ENCODE data around the gene RAET1E. TPM values are rescaled to one million over a fixed set of nuclear protein-coding genes. Genes with fewer than 3 reads are reported as not detected.
A peak's percentile ranks its signal among the peaks of the same experiment; 100 is the strongest.
"Not testable (repeated sequence)": the region's sequence is repeated elsewhere in the genome, so short reads cannot be mapped to it uniquely, and the experiment has no call there.

Gene RAET1E
- total and polyA plus RNA-seq, 2 experiments from 2014 or later, result 8.1 to 10.4 TPM

DNA sequence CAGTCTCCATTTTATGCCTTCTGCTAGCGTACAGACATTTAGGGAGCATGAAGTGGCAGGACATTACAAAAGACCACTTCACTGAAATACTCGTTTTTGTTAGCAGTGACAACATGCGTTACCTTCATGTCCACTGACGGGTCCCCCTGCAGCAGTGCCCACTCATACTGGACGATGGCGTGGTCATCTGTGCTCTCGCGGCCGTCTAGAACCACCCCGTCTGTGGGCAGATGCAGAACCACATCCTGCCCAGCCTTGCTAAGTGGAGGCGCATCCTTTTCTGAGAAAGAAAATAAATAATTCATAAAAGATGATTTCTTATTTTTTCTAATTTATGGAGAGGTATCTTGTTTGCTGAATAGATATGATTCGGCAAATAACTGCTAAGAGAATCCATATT, 45.0 kb downstream of the RAET1E start:
- Histone ChIP-seq H3K36me3 (ENCODE audit: low read depth) (0 out of 2 replicates have a peak, but pooled peaks cover 4% of the 10 kb centered on the region), H2AFZ (no peak overlapping the region), H3F3A (ENCODE audit: insufficient read depth) (peaks cover 67% of the 10 kb centered on the region), H3K9me2 (ENCODE audit: insufficient read depth) (no peaks in the 10 kb centered on the region), H3K27ac (0 out of 2 replicates have a peak overlapping the region, but pooled peaks have one; percentile 47), H3K4me2 (ENCODE audit: unreplicated experiment) (no peak overlapping the region), H3K79me2 (ENCODE audit: insufficient read depth) (peaks cover 77% of the 10 kb centered on the region), H3K27me3 (replicated peaks; ENCODE audit: insufficient read depth) (no peaks in the 10 kb centered on the region), H3K9ac (no peak overlapping the region), H4K20me1 (ENCODE audit: insufficient read depth) (no peaks in the 10 kb centered on the region), H3K4me1 (ENCODE audit: insufficient read depth) (peaks cover 68% of the 10 kb centered on the region), H3K4me3 (no peak overlapping the region), H3K9me3 (ENCODE audit: low read depth) (no peaks in the 10 kb centered on the region)
- TF ChIP-seq EZH2phosphoT487 (IDR thresholded peaks at IDR 0.05; ENCODE audit: insufficient read depth, low read depth) (no peak), EZH2 (IDR thresholded peaks at IDR 0.05; ENCODE audit: insufficient read depth, poor library complexity, severe bottlenecking) (no peak)
- no peak for DNase-seq
- 94 to 95% methylated on average over 12 of the region's 12 CpGs for WGBS, 2 experiments (ENCODE audit: low coverage in 1 of 2, low lambda C conversion rate in 2 of 2, missing lambda C conversion rate in 2 of 2)
- in situ Hi-C loops (cut with MboI), result no loop called here

DNA sequence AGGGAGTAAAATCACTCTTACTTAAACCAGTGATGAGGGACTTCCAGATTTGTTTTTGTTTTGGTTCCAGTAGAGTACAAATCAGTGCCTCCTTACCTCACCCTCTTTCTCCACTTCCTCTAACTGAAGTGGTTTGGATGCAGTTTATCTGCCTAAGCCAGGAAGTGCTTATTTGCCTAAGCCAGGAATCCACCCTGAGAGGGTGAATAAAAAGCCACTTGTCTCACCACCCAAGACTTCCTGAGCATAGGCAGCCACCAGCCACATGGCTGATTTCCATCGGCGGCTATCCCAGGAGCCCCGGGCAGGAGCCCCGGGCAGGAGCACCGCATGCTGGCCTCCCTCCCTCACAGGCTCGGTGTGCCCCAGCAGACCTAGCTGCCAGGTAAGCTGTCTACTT, 45.7 kb downstream of the RAET1E start:
- H3K79me2 ChIP-seq (ENCODE audit: insufficient read depth), result peaks cover 70% of the 10 kb centered on the region
- WGBS, 2 experiments (ENCODE audit: low coverage in 1 of 2, low lambda C conversion rate in 2 of 2, missing lambda C conversion rate in 2 of 2), result 88 to 90% methylated on average over 6 of the region's 6 CpGs
- H3K9me3 ChIP-seq (ENCODE audit: low read depth), result no peaks in the 10 kb centered on the region
- no peak overlapping the region for H3K9ac ChIP-seq
- no peaks in the 10 kb centered on the region for H3K27me3 ChIP-seq (replicated peaks; ENCODE audit: insufficient read depth)
- H3K4me2 ChIP-seq (ENCODE audit: unreplicated experiment), result peak overlapping the region; percentile 16
- no peaks in the 10 kb centered on the region for H3K9me2 ChIP-seq (ENCODE audit: insufficient read depth)
- TF ChIP-seq EZH2 (IDR thresholded peaks at IDR 0.05; ENCODE audit: insufficient read depth, poor library complexity, severe bottlenecking) (no peak), EZH2phosphoT487 (IDR thresholded peaks at IDR 0.05; ENCODE audit: insufficient read depth, low read depth) (no peak)
- no peak overlapping the region for H2AFZ ChIP-seq
- no peak overlapping the region for H3K4me3 ChIP-seq
- H4K20me1 ChIP-seq (ENCODE audit: insufficient read depth), result no peaks in the 10 kb centered on the region
- H3K27ac ChIP-seq, result peak overlapping the region; percentile 47
- H3F3A ChIP-seq (ENCODE audit: insufficient read depth), result peaks cover 68% of the 10 kb centered on the region
- 0 out of 2 replicates have a peak, but pooled peaks cover 4% of the 10 kb centered on the region for H3K36me3 ChIP-seq (ENCODE audit: low read depth)
- peaks cover 69% of the 10 kb centered on the region for H3K4me1 ChIP-seq (ENCODE audit: insufficient read depth)
- peak; percentile 37 for DNase-seq
- in situ Hi-C loops (cut with MboI), result no loop called here

DNA sequence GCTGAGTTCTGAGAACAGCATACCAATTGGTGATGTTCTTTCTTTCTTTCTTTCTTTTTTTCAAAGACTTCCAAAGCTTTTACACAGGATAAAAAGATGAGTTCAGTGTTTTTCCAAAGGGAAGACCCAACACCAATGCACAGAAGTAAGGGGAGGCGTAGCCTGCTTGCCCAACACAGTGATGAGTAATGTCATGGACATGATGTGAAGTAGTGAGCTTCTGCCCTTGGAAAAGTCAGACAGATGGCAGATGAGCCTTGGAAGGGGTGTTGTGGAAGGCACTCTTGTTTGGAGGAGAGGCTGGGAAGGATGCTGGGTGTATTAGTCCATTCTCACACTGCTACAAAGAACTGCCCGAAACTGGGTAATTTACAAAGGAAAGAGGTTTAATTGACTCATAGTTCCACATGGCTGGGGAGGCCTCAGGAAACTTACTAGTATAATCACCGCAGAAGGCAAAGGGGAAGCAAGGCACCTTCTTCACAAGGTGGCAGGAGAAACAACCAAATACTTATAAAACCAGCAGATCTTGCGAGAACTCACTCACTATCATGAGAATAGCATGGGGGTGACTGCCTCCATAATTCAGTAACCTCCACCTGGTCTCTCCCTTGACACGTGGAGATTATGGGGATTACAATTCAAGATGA, 46.3 kb downstream of the RAET1E start:
- 78 to 83% methylated on average over 5 of the region's 5 CpGs for WGBS, 2 experiments (ENCODE audit: low coverage in 1 of 2, low lambda C conversion rate in 2 of 2, missing lambda C conversion rate in 2 of 2)
- H3K4me1 ChIP-seq (ENCODE audit: insufficient read depth), result peaks cover 69% of the 10 kb centered on the region
- peaks cover 67% of the 10 kb centered on the region for H3F3A ChIP-seq (ENCODE audit: insufficient read depth)

DNA sequence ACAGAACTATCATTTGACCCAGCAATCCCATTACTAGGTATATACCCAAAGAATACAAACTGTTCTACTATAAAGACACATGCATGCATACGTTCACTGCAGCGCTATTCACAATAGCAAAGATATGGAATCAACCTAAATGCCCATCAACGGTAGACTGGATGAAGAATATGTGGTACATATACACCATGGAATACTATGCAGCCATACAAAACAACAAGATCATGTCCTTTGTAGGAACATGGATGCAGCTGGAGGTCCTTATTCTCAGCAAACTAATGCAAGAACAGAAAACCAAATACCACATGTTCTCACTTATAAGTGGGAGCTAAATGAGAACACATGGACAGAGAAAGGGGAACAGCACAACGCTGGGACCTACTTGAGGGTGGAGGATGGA, 49.6 kb downstream of the RAET1E start:
- H3K9ac ChIP-seq; H3K4me2 ChIP-seq (ENCODE audit: unreplicated experiment); H4K20me1 ChIP-seq (ENCODE audit: insufficient read depth); H2AFZ ChIP-seq; DNase-seq; in situ Hi-C loops (cut with MboI); H3K9me2 ChIP-seq (ENCODE audit: insufficient read depth); H3K36me3 ChIP-seq (ENCODE audit: low read depth); H3K4me3 ChIP-seq; H3K9me3 ChIP-seq (ENCODE audit: low read depth); H3K27me3 ChIP-seq (replicated peaks; ENCODE audit: insufficient read depth): not testable (repeated sequence)
- 78 to 83% methylated on average over 4 of the region's 4 CpGs for WGBS, 2 experiments (ENCODE audit: low coverage in 1 of 2, low lambda C conversion rate in 2 of 2, missing lambda C conversion rate in 2 of 2)
- H3K4me1 ChIP-seq (ENCODE audit: insufficient read depth), result peaks cover 59% of the 10 kb centered on the region
- peaks cover 42% of the 10 kb centered on the region for H3F3A ChIP-seq (ENCODE audit: insufficient read depth)
- H3K79me2 ChIP-seq (ENCODE audit: insufficient read depth), result peaks cover 62% of the 10 kb centered on the region
- H3K27ac ChIP-seq, result peak overlapping the region; percentile 56

More for the DNA sequence above, 46.3 kb downstream of the RAET1E start:
- no peak for TF ChIP-seq EZH2phosphoT487 (IDR thresholded peaks at IDR 0.05; ENCODE audit: insufficient read depth, low read depth)
- TF ChIP-seq EZH2 (IDR thresholded peaks at IDR 0.05; ENCODE audit: insufficient read depth, poor library complexity, severe bottlenecking), result no peak
- peak; percentile 82 for DNase-seq
- H3K9ac ChIP-seq, result no peak overlapping the region
- H3K27ac ChIP-seq, result peak overlapping the region; percentile 47
- peak overlapping the region; percentile 16 for H3K4me2 ChIP-seq (ENCODE audit: unreplicated experiment)
- no peak overlapping the region for H2AFZ ChIP-seq
- H3K27me3 ChIP-seq (replicated peaks; ENCODE audit: insufficient read depth), result no peaks in the 10 kb centered on the region
- no peaks in the 10 kb centered on the region for H4K20me1 ChIP-seq (ENCODE audit: insufficient read depth)
- H3K9me2 ChIP-seq (ENCODE audit: insufficient read depth), result no peaks in the 10 kb centered on the region
- in situ Hi-C loops (cut with MboI), result no loop called here
- no peaks in the 10 kb centered on the region for H3K9me3 ChIP-seq (ENCODE audit: low read depth)
- no peak overlapping the region for H3K4me3 ChIP-seq
- 0 out of 2 replicates have a peak, but pooled peaks cover 4% of the 10 kb centered on the region for H3K36me3 ChIP-seq (ENCODE audit: low read depth)
- peaks cover 64% of the 10 kb centered on the region for H3K79me2 ChIP-seq (ENCODE audit: insufficient read depth)

Other genes starting within 250 kb of the RAET1E start
- 30.9 and 34.8 TPM in 2 replicates for gene KATNA1, start 249.4 kb downstream of the RAET1E start, total RNA-seq (2014; rRNA removed; shearing (Covaris generic))
- gene KATNA1, start 249.4 kb downstream of the RAET1E start, polyA plus RNA-seq (2016; fragmentation: Nextera tagmentation; extraction: Ambion mirVana), result 27.1 and 28.4 TPM in 2 replicates
- gene LATS1, start 180.0 kb downstream of the RAET1E start, total RNA-seq (2014; rRNA removed; shearing (Covaris generic)), result 18.1 and 20.2 TPM in 2 replicates
- gene LATS1, start 180.0 kb downstream of the RAET1E start, polyA plus RNA-seq (2016; fragmentation: Nextera tagmentation; extraction: Ambion mirVana), result 11.5 and 12.8 TPM in 2 replicates
- 35.8 and 58.0 TPM in 2 replicates for gene NUP43, start 151.6 kb downstream of the RAET1E start, total RNA-seq (2014; rRNA removed; shearing (Covaris generic))
- gene NUP43, start 151.6 kb downstream of the RAET1E start, polyA plus RNA-seq (2016; fragmentation: Nextera tagmentation; extraction: Ambion mirVana), result 16.1 and 16.4 TPM in 2 replicates
- gene PCMT1, start 148.4 kb downstream of the RAET1E start, total RNA-seq (2014; rRNA removed; shearing (Covaris generic)), result 132 and 165 TPM in 2 replicates
- gene PCMT1, start 148.4 kb downstream of the RAET1E start, polyA plus RNA-seq (2016; fragmentation: Nextera tagmentation; extraction: Ambion mirVana), result 183 and 184 TPM in 2 replicates
- gene LRP11, start 33.8 kb downstream of the RAET1E start, total RNA-seq (2014; rRNA removed; shearing (Covaris generic)), result 108 and 168 TPM in 2 replicates
- 44.9 and 50.3 TPM in 2 replicates for gene LRP11, start 33.8 kb downstream of the RAET1E start, polyA plus RNA-seq (2016; fragmentation: Nextera tagmentation; extraction: Ambion mirVana)
- 5.2 and 8.9 TPM in 2 replicates for gene RAET1G, start 25.0 kb upstream of the RAET1E start, total RNA-seq (2014; rRNA removed; shearing (Covaris generic))
- 15.5 and 15.8 TPM in 2 replicates for gene RAET1G, start 25.0 kb upstream of the RAET1E start, polyA plus RNA-seq (2016; fragmentation: Nextera tagmentation; extraction: Ambion mirVana)
- gene ULBP2, start 43.9 kb upstream of the RAET1E start, total RNA-seq (2014; rRNA removed; shearing (Covaris generic)), result 11.4 and 23.8 TPM in 2 replicates
- 29.5 and 30.1 TPM in 2 replicates for gene ULBP2, start 43.9 kb upstream of the RAET1E start, polyA plus RNA-seq (2016; fragmentation: Nextera tagmentation; extraction: Ambion mirVana)
- gene ULBP1, start 65.8 kb upstream of the RAET1E start, total RNA-seq (2014; rRNA removed; shearing (Covaris generic)), result 5.8 and 6.1 TPM in 2 replicates
- 8.7 and 9.1 TPM in 2 replicates for gene ULBP1, start 65.8 kb upstream of the RAET1E start, polyA plus RNA-seq (2016; fragmentation: Nextera tagmentation; extraction: Ambion mirVana)
- gene RAET1L, start 127.4 kb upstream of the RAET1E start, total RNA-seq (2014; rRNA removed; shearing (Covaris generic)), result not detected in 2 replicates
- not detected in 2 replicates for gene RAET1L, start 127.4 kb upstream of the RAET1E start, polyA plus RNA-seq (2016; fragmentation: Nextera tagmentation; extraction: Ambion mirVana)
- 10.1 and 12.6 TPM in 2 replicates for gene ULBP3, start 171.0 kb upstream of the RAET1E start, total RNA-seq (2014; rRNA removed; shearing (Covaris generic))
- gene ULBP3, start 171.0 kb upstream of the RAET1E start, polyA plus RNA-seq (2016; fragmentation: Nextera tagmentation; extraction: Ambion mirVana), result 3.7 and 4.4 TPM in 2 replicates
- gene PPP1R14C, start 244.9 kb upstream of the RAET1E start, total RNA-seq (2014; rRNA removed; shearing (Covaris generic)), result 6.3 and 8.2 TPM in 2 replicates
- gene PPP1R14C, start 244.9 kb upstream of the RAET1E start, polyA plus RNA-seq (2016; fragmentation: Nextera tagmentation; extraction: Ambion mirVana), result 9.4 and 10.1 TPM in 2 replicates